Stimulated activated CD4-positive, alpha-beta T cell treated with anti-CD3 and anti-CD28 coated beads, Interleukin-1b, Interleukin-23, amount 100 ng/mL, for 1 hour (primary cell): ENCODE results near the gene KLHL29.
"Not testable (repeated sequence)": the region's sequence is repeated elsewhere in the genome, so short reads cannot be mapped to it uniquely, and the experiment has no call there.

Experiments
- DNase-seq, 2 donors: peaks; one replicate each; pipeline ENCODE4 v3.0.0-alpha.2; 2020; ENCODE audit warnings: low read depth in 2 of 2

KLHL29 gene

DNA sequence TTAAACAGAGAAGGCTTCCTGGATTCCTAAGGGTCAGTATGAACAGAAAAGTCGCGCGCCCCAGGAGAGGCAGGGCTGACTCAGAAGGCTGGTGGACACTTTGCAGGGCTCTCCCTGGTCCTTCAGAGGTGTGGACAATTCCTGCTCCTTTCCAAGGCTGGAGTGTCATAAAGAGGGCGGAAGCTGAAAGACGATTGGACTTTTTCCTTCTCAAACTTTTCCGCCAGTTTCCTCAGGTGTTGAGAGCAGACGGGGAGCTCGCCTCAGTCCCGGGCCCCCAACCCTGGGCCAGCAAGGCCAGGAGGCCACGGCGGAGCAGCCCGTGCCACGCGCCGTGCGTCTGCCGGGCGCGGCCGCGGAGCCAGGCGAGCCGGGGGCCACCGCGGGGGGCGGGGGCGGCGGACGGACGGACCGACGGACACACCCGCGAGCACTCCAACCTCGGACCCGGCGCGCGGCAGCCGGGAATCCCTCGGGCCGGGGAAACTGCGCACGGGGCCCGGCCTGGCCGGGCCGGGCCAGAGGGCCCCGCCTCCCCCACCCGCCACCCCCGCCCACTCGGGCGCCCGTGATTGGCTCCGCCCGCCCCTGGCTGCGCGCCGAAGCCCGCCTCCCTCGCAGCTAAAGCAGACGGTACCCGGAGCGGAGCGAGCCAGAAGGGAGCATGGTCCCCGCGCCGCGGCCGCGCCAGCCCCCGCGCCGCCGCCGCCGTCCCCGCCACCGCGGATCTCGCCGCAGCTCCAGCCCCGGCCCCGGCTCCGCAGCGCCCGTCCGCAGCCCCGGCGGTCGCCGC lies at the start of gene KLHL29:
TSS of gene KLHL29 (plus strand) at position 629 of the 793 bp plus-strand sequence. CDS start 177,018 bp downstream, outside the sequence.
- DNase-seq, result peak; percentile 28 to 57

DNA sequence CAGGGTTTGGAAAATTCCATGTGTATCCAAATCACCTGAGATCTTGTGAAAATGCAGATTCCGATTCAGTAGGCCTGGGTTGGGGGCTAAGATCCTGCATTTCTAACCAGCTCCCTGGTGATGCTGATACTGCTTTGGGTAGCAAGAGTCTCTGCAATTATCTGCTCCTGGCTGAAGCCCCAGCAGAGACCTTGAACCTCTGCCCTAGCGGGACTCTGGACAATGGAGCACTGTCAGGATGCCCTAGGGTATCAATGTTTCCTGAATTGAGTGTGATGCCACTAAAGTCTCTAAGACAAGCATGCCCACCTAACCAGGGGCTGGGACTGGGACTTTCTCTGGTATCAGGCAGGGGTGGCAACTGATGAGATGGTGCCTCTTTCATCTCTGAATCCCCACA lies 49.4 kb upstream of the KLHL29 start:
- no peak for DNase-seq

DNA sequence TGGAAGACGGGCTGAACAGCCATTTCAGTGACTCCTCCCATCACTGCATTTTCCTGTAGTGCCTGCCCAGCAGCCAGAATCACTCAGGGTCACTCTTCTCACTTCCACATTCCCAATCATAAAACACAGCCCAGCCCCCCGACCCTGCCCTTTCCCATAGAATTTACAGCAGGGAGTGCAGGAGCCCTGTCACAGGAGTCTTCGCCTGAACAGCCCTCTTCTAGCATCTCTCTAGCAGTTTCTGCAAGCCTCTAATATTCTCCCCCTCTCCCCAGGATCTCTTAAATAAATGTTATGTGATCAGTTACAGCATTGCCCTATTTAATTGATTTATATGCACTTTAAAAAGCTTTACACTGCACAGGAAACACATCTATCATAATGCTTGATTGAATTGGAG lies 42.9 kb upstream of the KLHL29 start:
- no peak for DNase-seq

DNA sequence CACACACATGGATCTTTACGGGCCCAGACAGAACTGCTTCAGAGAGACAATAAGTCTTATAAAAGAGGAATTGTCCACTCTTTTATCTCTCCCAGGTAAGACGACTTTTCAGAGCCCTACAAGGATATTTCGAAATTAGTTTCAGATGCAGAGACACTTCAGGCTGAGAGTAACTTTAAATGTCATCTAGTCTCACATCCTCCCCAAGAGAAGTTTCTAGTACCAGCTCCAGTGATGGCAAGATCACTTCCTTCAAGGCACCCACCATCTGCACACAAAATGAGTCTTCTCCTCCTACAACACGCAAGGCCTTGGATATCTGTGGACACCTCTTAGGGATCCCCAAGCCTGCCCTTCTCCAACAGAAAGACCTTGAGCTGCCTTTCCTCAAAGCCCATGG lies 39.0 kb upstream of the KLHL29 start:
- no peak for DNase-seq

DNA sequence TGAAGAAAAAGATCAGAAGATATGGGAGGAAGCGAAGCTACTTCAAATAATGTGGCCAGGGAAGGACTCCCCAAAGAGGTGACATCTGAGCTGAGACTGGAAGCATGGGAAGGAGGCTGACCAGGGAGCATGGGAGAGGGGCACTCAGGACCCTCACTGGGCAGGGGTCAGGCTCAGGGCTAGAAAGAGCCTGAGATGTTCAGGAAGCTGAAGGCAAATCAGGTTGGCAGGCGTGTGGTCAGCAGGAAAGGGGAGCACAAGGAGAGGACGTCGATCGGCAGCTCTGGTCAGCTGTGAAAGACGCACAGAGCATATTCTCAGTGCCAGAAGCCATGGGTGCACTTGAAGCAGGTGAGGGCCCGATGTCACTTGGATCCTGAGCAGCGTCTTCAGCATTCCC lies 38.2 kb upstream of the KLHL29 start:
- DNase-seq, result no peak

DNA sequence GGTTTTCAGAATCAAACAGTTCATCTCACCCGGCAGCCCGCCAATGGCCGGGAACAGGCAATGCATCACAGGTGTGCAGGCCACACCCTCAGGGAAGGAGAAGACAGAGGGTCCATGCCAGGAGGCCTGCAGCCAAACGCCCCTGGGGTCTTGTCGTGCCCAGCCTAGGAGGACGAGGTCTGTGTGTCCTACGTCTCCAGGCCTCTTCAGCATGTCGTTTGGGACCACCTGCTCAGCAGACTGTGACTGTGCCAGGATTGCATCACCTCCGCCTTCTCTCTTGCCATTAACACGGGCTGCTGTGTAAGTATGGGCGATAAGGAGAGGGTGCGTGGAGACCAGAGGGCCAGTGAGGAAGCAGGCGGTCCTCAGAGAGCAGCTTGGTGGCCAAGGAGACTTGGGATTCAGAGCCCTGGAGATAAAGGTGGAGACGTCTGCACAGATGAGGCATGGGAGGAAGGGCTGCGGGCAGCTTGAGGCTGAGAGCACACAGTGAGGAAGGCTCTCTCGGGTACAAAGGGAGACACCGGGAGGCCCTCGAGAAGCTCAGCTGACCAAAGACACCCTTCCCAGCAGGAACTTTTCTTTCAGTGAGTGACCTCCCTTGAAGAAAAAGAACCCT lies 37.4 kb upstream of the KLHL29 start:
- DNase-seq, result no peak

DNA sequence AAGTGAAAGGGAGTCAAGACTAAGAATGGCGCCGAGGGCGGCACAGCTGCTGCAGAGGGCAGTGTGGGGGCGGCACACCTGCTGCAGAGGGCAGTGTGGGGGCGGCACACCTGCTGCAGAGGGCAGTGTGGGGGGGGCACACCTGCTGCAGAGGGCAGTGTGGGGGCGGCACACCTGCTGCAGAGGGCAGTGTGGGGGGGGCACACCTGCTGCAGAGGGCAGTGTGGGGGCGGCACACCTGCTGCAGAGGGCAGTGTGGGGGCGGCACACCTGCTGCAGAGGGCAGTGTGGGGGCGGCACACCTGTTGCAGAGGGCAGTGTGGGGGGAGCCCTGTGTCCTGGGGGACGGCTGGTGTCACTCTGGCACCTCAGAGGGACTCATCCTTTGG lies 36.9 kb upstream of the KLHL29 start:
- DNase-seq, result not testable (repeated sequence)

DNA sequence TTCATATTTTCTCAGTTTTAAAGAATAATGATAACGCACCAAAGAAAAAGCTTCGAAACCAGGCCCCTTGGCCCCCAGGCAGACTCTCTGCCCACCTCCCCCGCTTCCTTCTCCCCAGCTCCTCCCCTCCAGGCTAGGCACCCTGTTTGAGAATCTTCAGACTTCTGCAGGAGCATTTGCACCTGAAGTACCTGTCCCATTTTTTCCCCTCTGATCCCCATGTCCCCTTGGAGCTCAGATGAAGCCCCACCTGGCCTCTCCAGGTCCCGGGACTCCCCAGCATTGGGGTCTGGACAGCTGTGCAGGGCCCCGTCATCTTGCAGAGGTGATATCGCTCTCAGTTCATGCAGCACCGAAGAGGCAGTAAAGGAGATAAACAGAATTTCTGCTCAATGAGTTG lies 35.5 kb upstream of the KLHL29 start:
- no peak for DNase-seq

DNA sequence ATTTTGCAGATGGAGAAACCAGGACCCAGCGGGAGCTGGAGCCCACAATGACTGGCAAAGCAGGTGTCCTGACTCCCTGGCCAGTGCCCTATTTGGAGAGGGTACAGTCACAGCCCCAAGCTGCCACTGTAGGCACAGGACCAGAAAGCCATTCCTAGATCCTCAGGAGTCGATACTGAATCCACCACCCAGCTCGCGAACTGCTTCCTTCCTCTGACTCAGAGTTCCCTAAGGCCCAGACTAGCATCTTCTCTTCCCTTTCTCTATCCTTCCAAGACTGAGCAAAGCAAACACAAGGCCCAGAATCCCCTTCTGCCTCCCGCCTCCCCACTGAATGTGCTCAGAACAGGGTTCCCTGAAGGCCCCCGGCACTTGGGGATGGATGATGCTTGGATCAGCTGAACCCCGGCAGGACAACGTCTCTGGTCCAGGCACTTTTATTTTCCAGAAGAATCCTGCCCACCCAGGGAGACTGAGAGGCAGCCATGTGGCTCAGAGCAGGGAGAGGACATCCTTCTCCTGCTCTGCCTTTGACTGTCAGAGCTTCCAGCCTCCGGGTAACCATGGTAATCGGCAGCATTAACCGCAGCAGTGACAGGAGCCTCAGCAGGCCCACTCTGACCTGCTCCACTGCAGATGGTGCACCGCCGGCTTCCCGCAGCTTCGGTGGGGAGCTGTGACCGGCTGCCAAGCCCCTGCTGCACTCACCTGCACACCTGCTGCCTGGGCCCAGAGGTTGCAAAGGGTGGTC lies 34.8 kb upstream of the KLHL29 start:
- DNase-seq, result no peak

DNA sequence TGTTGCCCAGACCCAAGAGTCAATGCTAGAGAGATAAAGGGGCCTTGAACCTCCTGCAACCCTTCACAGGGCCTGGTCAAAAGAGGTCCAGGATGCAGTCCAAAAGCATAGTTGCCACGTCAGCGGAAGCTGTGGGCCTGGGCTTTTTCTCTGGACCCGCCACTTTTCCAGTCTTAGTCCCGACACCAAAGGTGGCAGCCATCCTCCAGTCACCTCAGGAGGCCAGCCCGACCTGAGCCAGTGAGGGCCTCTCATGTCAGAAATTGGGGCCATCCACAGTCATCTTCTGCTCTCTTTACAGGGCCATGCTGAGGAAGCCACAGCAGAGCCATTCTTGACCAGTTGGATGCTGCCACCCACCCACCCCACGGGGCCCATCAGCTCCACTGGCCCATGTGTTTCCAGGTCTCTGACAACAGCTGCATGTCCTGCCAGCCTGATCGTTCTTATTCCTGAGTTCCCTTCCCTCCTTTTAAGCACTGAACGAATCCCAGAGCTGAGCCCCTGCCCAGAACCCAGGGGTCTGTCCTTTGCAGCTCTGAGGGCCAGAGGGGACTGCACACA lies 34.1 kb upstream of the KLHL29 start:
- DNase-seq, result no peak

DNA sequence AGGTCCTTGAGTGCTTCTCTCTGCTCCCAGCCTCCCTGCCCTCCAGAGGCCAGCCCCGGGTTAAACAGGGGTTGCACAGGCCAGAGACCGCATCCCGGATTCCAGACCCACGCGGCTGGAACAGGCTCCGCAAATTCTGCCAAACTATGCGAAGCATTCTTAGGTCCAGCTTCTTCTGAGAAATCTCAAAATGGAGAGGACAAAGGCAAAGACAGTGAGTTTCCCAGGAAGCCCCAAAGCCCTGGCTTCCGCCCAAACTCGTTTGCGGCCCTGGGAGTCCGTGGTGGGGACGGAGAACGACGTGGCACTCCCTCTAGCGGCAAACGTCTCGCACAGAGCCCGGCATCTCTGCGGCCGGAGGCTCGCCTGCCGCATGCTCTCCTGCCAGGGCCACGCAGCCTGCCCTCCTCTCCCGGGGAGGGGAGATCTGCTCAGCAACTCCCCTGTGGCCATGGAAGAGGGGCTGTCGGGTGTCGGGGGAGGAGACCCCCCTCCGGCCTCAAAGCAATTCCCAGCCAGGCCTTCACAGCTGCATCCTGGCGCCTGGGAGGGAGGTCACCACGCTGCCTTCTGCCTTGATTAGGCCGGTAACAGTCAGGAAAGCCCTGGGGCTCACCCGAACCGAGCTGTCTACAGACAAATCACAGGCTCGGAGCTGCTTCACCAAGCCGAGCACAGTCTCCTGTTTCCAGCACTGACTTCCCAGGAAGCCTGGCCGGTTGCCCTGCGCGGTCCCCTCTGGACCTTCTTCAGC lies 33.4 kb upstream of the KLHL29 start:
- peak in 1 of 2 donors; percentile 38 for DNase-seq

DNA sequence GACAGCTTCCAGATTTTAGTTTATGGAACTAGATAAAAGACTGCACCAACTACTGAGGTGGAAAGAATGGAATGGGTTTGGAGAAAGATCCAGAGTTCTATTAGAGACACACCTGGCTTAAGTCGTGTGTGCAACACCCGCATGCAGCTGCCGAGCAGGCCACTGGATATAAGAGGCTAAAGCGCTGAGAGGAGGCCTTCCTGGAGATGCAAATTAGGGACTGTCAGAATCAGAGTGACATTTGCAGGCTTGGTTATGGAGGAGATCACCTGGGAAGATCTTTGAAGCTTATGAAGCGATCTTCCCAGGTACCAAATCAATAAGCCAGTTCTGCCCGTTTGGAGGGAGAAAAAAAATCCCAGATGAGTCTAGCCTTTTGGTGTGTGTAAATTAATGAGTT lies 30.4 kb upstream of the KLHL29 start:
- no peak for DNase-seq

DNA sequence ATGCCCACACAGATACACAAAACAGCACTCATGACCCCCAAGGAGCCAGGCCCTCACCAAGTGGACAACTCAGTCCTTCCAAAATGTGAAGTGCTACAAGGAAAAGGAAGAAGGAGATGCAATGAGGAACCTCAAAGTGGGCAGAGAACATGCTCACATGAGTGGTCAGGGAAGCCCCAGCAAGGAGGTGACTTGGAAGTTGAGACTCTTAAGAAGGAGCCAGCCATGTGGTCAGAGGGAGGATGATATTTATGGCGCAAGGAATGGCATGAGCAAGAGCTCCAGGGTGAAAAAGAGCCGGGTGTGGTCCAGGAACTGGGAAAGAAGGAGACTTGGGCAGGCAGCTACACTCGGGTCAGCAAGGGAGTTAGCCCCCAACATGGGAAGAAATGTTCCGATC lies 30.0 kb upstream of the KLHL29 start:
- DNase-seq, result no peak

DNA sequence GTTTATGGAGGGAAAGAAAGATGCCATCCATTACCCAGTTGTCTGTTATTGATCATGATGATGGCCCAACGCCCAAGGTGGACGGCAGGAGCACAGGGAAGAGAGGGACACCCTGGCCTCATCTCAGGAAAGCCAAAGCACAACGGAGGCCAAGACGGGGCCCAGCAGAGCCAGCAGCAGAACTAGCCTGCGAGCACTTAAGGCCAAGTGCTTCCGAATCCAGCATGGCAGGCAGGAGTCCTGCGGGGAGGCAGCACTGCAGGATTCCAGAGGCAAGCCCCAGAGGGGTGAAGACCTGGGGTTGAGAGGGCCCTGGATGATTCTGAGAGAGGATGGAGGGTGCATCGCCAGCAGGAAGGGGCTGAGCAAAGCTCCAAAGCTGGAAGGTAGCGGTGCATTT lies 28.3 kb upstream of the KLHL29 start:
- DNase-seq, result no peak

DNA sequence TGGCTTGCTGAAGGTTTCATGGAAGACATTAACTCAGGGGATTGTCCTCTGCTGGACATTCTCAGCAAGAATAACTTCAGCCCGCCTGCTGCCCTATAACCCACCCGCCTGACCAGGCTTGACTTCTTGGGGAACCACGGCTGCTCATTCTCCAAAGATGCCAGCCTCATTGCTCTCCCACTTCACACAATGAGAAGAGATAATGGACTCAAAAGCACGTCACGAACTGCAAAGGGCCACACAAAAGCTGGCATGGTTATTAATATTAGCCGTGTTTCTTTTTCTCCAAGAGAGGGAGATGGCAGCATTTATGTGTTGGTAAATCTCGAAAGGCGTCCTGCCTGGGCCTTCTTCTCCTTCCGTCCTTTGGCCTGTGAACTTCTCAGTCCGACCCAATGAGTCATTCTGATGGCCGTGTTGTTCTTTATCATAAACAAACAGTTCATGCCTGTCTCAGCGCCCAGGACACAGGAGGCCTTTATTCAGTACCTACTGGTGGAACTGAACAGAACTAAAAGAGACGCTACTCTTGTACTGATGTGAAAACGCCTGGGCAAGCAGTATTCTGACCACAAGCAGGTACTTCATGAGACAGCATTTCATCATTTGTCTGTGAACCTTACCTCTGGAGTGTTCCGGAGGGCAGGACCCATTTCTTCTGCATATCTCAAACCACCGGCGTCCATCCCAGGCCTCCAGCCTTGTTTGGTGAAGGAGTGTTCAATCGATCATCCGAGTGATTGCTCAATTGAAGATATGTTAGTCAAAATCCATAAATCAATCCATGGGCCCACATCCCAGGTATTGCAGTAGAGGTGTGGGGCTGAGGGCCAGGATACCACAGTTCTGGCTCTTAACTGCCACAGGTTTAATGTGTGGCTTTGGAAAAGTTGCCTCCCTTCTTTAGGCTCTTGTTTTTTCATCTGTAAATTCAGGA lies 25.1 kb upstream of the KLHL29 start:
- DNase-seq, result no peak

DNA sequence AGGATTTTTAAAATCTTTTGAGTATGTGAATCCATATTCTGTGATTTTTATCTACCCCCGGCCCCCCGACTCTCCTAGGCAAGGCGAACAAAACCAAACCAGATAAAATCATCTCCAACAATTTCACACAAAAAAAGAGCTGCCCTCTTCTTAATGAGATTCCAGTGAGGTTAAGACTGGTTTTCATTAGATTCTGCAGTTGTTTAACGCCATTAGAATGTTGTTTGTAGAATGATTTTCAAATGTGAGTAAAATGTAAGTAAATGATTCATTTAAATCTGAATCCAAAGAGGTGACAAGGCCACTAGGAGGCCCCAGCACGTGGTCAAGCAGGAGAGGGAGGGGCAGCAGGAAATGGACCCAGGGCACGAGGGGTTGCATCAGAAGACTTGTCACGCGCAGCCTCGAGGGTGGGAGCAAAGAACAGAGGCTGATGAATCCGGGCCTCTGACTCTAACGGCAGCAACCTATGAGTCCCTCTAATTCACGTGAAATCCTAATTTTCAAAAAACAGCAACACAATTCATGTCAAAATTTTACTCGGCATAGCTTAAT lies 24.3 kb upstream of the KLHL29 start:
- DNase-seq, result no peak

DNA sequence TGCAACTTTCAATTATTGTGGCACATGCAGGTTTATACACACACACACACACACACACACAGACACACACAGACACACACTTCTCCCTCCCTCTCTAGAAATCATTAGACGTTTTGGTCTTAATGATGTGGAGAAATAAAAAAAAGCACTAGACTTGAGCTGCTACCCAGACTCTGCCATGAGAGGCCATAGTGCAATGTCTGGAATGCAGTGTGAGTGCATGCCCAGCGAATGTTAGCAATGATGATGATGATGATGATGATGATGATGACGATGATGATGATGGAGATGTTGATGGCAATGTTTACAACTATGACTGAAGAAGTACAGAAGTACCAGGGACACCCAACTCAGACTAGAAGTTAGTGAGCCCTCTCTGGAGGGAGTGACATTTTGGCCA lies 23.8 kb upstream of the KLHL29 start:
- no peak for DNase-seq

DNA sequence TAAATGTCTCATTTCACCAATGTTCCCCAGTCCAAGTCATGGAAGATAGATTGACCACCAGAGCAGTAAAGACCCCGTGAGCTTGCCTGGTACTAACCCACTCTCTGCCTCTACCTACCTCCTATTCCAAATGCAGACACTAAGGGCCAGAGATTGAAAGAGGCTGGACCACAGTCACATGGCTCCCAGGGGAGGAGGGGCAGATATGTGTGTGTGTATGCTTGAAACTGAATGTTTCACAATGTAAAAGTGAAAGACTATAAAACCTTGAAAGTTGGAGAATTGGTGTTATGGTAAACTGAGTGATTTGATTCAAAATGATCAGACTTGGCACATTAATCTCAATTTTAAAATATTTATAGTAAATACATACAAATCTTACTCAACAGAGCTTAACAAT lies 21.7 kb upstream of the KLHL29 start:
- no peak for DNase-seq

DNA sequence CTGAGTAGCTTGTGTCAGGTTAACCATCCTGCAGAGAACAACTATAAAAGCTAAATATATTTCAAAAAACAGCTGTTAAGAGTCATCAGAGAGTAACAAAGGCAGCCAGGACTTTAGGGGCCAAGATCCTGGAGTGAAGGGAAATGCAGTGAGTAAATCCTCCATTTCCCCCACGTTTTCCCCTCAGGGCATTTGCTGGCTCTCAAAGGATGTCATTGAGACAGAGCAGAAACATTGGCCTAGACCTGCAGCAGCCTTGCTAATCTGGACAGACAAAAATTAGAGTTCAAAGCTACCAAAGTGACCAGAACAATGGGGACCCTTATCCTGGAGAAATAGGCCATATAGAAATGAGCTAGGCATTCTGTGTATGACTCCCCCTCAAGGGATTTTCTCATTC lies 21.1 kb upstream of the KLHL29 start:
- DNase-seq, result no peak

DNA sequence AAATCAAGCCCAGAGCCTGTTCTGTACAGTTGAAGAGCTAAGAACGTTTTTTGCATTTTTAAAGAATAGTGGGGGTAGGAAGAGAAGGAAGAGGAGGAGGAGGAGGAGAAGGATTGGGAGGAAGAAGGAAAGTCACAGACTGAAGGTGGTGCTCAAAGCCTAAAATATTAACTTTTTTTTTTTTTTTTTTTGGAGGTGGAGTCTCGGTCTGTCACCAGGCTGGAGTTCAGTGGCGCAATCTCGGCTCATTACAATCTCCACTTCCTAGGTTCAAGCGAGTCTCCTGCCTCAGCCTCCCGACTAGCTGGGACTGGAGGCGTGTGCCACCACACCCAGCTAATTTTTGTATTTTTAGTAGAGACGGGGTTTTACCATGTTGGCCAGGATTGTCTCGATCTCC lies 18.3 kb upstream of the KLHL29 start:
- no peak for DNase-seq
